AG04450 (cell line): ENCODE data around the gene TIMP3. TPM values are rescaled to one million over a fixed set of nuclear protein-coding genes. Genes with fewer than 3 reads are reported as not detected.
A peak's percentile ranks its signal among the peaks of the same experiment; 100 is the strongest.

ENCODE experiments used
- CTCF ChIA-PET: fragments of 300-600, 350-600 bp; formaldehyde crosslinking; extraction: SDS; loops from one replicate; lab custom pipeline; 2022; ENCODE audit warnings: antibody characterized with exemption, inconsistent platforms; lab: Charles Lee
- POLR2A ChIA-PET: fragments of 350-600 bp; formaldehyde crosslinking; extraction: SDS; loops from one replicate; lab custom pipeline; 2021; ENCODE audit warnings: antibody characterized with exemption, inconsistent platforms; lab: Yijun Ruan, JAX
- DNase-seq: peaks from one replicate; pipeline ENCODE4 v3.0.0-alpha.2; 2011; ENCODE audit warnings: low read depth, low spot score
- H3K27ac ChIP-seq: one replicate; pipeline ENCODE4 v1.5.1; 2012; ENCODE audit warnings: low read depth, low read length, control low read depth
- H3K27me3 ChIP-seq: one replicate; pipeline ENCODE4 v1.6.0; 2012; ENCODE audit warnings: low read length; ENCODE audit not compliant: control insufficient read depth, insufficient read depth
- H3K4me3 ChIP-seq: 2 replicates; pipeline ENCODE4 v1.5.1; 2011; ENCODE audit warnings: mild to moderate bottlenecking, low read depth, low read length, control low read depth
- H3K9me3 ChIP-seq: 2 replicates; pipeline ENCODE4 v1.5.1; 2012; ENCODE audit warnings: low read length; ENCODE audit not compliant: control insufficient read depth, insufficient read depth
- polyA plus RNA-seq: library from polyadenylated mRNA; depleted of rRNA; stranded (reverse); fragments of >200 nt; gene quantifications from 2 replicates; pipeline ENCODE4 v1.2.3, GENCODE V29; 2011
- TF ChIP-seq, protein P1 (sequence below): IDR thresholded peaks from 2 replicates; pipeline ENCODE4 v1.5.1; 2011; ENCODE audit warnings: low read depth, low read length, control low read depth, inconsistent platforms

Gene TIMP3
- polyA plus RNA-seq, 1 experiment: 486 TPM

DNA sequence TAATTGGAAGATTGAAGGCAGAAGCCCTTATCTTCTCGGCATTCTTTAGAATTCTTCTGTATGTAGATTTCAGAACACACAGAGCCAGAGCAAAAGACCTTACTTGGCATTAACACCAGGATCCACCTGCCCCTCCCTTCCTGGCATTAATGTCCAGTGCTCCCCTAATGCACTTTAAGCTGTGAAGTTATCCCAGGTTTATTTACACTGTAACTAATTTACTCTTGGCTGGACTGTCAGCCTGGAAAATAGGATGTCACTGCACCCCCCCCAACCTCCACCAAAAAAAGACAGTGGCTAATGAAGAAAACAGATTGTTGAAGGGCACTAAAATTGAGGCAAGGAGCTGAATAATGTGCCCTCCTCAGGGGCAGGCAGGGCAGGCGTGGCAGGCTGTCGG lies 30.1 kb downstream of the TIMP3 start:
- POLR2A ChIA-PET: no interaction called here
- no peaks in the 10 kb centered on the region for H3K9me3 ChIP-seq
- H3K4me3 ChIP-seq: no peak overlapping the region
- no peak overlapping the region for H3K27ac ChIP-seq
- H3K27me3 ChIP-seq: no peaks in the 10 kb centered on the region
- DNase-seq: no peak
- TF ChIP-seq, protein P1, sequence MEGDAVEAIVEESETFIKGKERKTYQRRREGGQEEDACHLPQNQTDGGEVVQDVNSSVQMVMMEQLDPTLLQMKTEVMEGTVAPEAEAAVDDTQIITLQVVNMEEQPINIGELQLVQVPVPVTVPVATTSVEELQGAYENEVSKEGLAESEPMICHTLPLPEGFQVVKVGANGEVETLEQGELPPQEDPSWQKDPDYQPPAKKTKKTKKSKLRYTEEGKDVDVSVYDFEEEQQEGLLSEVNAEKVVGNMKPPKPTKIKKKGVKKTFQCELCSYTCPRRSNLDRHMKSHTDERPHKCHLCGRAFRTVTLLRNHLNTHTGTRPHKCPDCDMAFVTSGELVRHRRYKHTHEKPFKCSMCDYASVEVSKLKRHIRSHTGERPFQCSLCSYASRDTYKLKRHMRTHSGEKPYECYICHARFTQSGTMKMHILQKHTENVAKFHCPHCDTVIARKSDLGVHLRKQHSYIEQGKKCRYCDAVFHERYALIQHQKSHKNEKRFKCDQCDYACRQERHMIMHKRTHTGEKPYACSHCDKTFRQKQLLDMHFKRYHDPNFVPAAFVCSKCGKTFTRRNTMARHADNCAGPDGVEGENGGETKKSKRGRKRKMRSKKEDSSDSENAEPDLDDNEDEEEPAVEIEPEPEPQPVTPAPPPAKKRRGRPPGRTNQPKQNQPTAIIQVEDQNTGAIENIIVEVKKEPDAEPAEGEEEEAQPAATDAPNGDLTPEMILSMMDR: no peak
- CTCF ChIA-PET: interaction anchor here (0.6 to 1.7 kb wide), 4 partner anchors 26 to 303 kb away, joined by 3 to 7 read pairs (median 5); no protein-coding TSS in a partner anchor

DNA sequence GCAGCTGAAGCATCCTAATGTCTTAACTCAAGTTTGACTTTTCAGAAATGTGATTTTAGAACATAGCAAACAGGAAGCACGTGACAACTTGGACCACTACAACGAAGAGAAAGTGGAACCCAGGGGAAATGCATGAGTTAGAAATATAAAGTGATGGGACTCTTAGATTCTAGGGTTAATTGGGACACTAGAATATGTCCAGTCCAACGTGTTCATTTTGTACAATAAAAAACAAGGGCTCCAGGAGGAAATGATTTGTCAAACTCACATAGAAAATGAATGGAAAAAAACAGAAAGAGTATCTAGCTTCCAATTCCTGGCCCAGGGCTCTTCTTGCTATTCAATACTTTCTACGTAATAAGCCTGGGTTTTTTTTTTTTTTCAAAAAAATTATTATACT lies 30.7 kb downstream of the TIMP3 start:
- no peaks in the 10 kb centered on the region for H3K9me3 ChIP-seq
- no peaks in the 10 kb centered on the region for H3K27me3 ChIP-seq
- ChIA-PET POLR2A (no interaction called here), CTCF (interaction anchor here (0.6 to 1.2 kb wide), 2 partner anchors 26 to 304 kb away, joined by 3 to 7 read pairs; no protein-coding TSS in a partner anchor)
- no peak overlapping the region for H3K4me3 ChIP-seq
- TF ChIP-seq, protein P1: no peak
- H3K27ac ChIP-seq: no peak overlapping the region
- no peak for DNase-seq

GRCh38 chr22:32836280-32837123 lies 35.0 kb downstream of the TIMP3 start:
- DNase-seq: no peak
- no peaks in the 10 kb centered on the region for H3K9me3 ChIP-seq
- ChIA-PET CTCF (interaction anchor here (0.6 to 2.8 kb wide), 13 partner anchors 9 to 308 kb away, joined by 3 to 7 read pairs (median 4); no protein-coding TSS in a partner anchor), POLR2A (no interaction called here)
- H3K27ac ChIP-seq: no peak overlapping the region
- H3K4me3 ChIP-seq: no peak overlapping the region
- TF ChIP-seq, protein P1: peak; percentile 58
- no peaks in the 10 kb centered on the region for H3K27me3 ChIP-seq

- Histone ChIP-seq H3K27me3 (no peaks in the 10 kb centered on the region), H3K9me3 (no peaks in the 10 kb centered on the region), H3K4me3 (no peak overlapping the region), H3K27ac (no peak overlapping the region)
- POLR2A ChIA-PET: no interaction called here
- CTCF ChIA-PET: interaction anchor here (0.6 to 2.8 kb wide), 7 partner anchors 10 to 309 kb away, joined by 3 to 7 read pairs (median 4); no protein-coding TSS in a partner anchor
- TF ChIP-seq, protein P1: no peak
- DNase-seq: no peak
These were observed 35.6 kb downstream of the TIMP3 start for GRCh38 chr22:32837142-32837541.

DNA sequence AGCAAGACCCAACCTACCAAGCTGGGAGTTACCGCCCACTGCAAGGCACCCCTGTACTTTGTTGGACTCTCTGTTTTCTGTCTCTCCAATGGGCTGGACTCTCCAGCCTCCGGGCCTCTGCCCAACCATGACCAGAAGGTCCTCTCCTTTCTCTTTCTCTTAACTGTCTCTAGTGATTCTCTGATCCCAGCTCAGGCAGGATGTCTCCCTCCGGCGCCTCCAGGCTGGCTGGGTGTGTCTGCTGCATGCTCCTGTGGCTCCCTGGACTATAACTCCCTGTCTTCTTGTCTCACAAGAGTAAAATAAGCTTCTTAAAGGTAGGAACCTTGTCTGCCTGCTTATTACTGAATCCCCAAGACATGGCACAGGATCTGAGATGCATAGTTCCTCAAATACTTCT lies 36.3 kb downstream of the TIMP3 start:
- CTCF ChIA-PET: interaction anchor here (1.3 to 2.8 kb wide), 2 partner anchors 10 to 147 kb away, joined by 4 to 7 read pairs; no protein-coding TSS in a partner anchor
- POLR2A ChIA-PET: no interaction called here
- DNase-seq: no peak
- TF ChIP-seq, protein P1: no peak
- Histone ChIP-seq H3K4me3 (no peak overlapping the region), H3K27me3 (no peaks in the 10 kb centered on the region), H3K9me3 (no peaks in the 10 kb centered on the region), H3K27ac (no peak overlapping the region)
